Ovary (tissue), 9 donors: ENCODE results near the gene FITM1. TPM values are rescaled to one million over a fixed set of nuclear protein-coding genes. Genes with fewer than 3 reads are reported as not detected.
A peak's percentile ranks its signal among the peaks of the same experiment; 100 is the strongest.

Source experiments
- DNase-seq, 5 donors: peaks; one replicate each; pipeline ENCODE4 v3.0.0-alpha.2; 2019 to 2020
- H3K27ac ChIP-seq, 2 donors: fragments of 200-600 bp; one replicate each; pipeline versions ENCODE4 v1.5.1 to v1.8.0; 2019 to 2022
- H3K27me3 ChIP-seq: fragments of 200-600 bp; one replicate; pipeline ENCODE4 v1.8.0; 2022
- H3K36me3 ChIP-seq: fragments of 200-600 bp; sonication (generic); one replicate; pipeline ENCODE4 v1.5.1; 2019
- H3K4me1 ChIP-seq: one replicate; pipeline ENCODE4 v1.8.1; 2013; ENCODE audit warnings: mild to moderate bottlenecking, moderate library complexity; ENCODE audit not compliant: insufficient read depth
- H3K4me3 ChIP-seq: fragments of 200-600 bp; sonication (generic); one replicate; pipeline ENCODE4 v1.5.1; 2017
- H3K9me3 ChIP-seq, 2 donors: fragments of 200-600 bp in 1 of 2; sonication (generic) in 1 of 2; one replicate each; pipeline versions ENCODE4 v1.5.1 to v1.8.1; 2013 to 2019; ENCODE audit warnings: mild to moderate bottlenecking in 1 of 2, moderate library complexity in 1 of 2
- EP300 ChIP-seq: sonication (generic); formaldehyde crosslinking; IDR thresholded peaks from one replicate; pipeline ENCODE4 v1.6.1; 2017; ENCODE audit warnings: antibody characterized with exemption
- POLR2A ChIP-seq: fragments of 450-650 bp; IDR thresholded peaks from one replicate; pipeline ENCODE4 v1.6.1; 2017; ENCODE audit warnings: antibody characterized with exemption, mild to moderate bottlenecking, moderate library complexity
- WGBS, 3 donors: extraction: QIAGEN DNeasy Blood & Tissue Kit in 1 of 3; methylation state at CpG; one replicate each; pipeline versions ENCODE4 v1.1.5 to v1.1.7; 2013 to 2017; 5-methylcytosine and 5-hydroxymethylcytosine counted together
- intact Hi-C, 4 donors: fragments of 100-400 bp; cut with DNase I; formaldehyde crosslinking; loops; one replicate each; pipeline versions ENCODE4 v1.11.0 to v1.15.1; 2022 to 2023
- polyA plus RNA-seq, 2 donors: library from polyadenylated mRNA; stranded (reverse); fragments of 200-250 nt in 1 of 2; fragments of 350-450 nt in 1 of 2; fragmentation: Illumina TruSeq in 1 of 2; extraction: RNeasy Lipid Tissue Mini Kit (QIAGEN cat#74804) in 1 of 2; gene quantifications; one replicate each; pipeline ENCODE4 v1.2.3, GENCODE V29; 2013 to 2014
- total RNA-seq, 7 donors: library from RNA; depleted of rRNA in 2 of 7; stranded (reverse); fragments of >200 nt in 2 of 7; fragmentation: NEBNext Ultra II Directional in 3 of 7; extraction: Animal tissue kit (Norgen Biotek cat#: 25700) in 3 of 7; gene quantifications; one replicate each; pipeline versions ENCODE4 v1.1.0 to v1.2.4, GENCODE V29; 2016 to 2023
- TF ChIP-seq, protein P1 (sequence below), 3 donors: fragments of 450-650 bp in 2 of 3; fragments of 200-600 bp in 1 of 3; IDR thresholded peaks; one replicate each; pipeline versions ENCODE4 v1.5.1 to v1.8.0; 2016 to 2022; ENCODE audit warnings: antibody characterized with exemption in 3 of 3, mild to moderate bottlenecking in 1 of 3
- donor health status: DM: no; HTN: no; CAD: no; lungs with moderate emphysema.
- donor health status: DM: no; HTN: no; CAD: no.
- donor health status: Bipolar disorder and iron deficiency.
- donor health status: DM: yes; HTN: yes; CAD: no.
- donor health status: DM: no; HTN: no; CAD: no.
- donor health status: DM: yes; HTN: yes; CAD: no.

FITM1 gene
- total and polyA plus RNA-seq, 9 donors = 0.57 to 1.2 (median 0.78) TPM; not detected in 3

GRCh38 chr14:24132061-24132685 is 1.7 kb downstream of the FITM1 start:
- intact Hi-C loops = no loop called here
- 70 to 75% (median 72%) methylated on average over 22 to 24 of the region's 24 CpGs for WGBS, 3 donors
- H3K4me1 ChIP-seq = peaks cover 7% of the 10 kb centered on the region
- H3K4me3 ChIP-seq = no peak overlapping the region
- no peaks in the 10 kb centered on the region for H3K27me3 ChIP-seq
- H3K27ac ChIP-seq = no peak overlapping the region
- TF ChIP-seq POLR2A (no peak), EP300 (no peak)
- TF ChIP-seq, protein P1, sequence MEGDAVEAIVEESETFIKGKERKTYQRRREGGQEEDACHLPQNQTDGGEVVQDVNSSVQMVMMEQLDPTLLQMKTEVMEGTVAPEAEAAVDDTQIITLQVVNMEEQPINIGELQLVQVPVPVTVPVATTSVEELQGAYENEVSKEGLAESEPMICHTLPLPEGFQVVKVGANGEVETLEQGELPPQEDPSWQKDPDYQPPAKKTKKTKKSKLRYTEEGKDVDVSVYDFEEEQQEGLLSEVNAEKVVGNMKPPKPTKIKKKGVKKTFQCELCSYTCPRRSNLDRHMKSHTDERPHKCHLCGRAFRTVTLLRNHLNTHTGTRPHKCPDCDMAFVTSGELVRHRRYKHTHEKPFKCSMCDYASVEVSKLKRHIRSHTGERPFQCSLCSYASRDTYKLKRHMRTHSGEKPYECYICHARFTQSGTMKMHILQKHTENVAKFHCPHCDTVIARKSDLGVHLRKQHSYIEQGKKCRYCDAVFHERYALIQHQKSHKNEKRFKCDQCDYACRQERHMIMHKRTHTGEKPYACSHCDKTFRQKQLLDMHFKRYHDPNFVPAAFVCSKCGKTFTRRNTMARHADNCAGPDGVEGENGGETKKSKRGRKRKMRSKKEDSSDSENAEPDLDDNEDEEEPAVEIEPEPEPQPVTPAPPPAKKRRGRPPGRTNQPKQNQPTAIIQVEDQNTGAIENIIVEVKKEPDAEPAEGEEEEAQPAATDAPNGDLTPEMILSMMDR (IDR thresholded peaks at IDR 0.05) = no peak
- H3K9me3 ChIP-seq = no peaks in the 10 kb centered on the region
- DNase-seq = peak in 1 of 5 donors; percentile 39
- H3K36me3 ChIP-seq = no peaks in the 10 kb centered on the region

GRCh38 chr14:24132976-24133375 is 2.5 kb downstream of the FITM1 start:
- Histone ChIP-seq H3K27me3 (no peaks in the 10 kb centered on the region), H3K27ac (no peak overlapping the region), H3K9me3 (no peaks in the 10 kb centered on the region), H3K4me1 (peaks cover 7% of the 10 kb centered on the region), H3K4me3 (no peak overlapping the region), H3K36me3 (no peaks in the 10 kb centered on the region)
- intact Hi-C loops = no loop called here
- DNase-seq = no peak
- WGBS, 3 donors = 91 to 98% (median 94%) methylated on average over 2 of the region's 2 CpGs
- no peak for TF ChIP-seq POLR2A
- TF ChIP-seq, protein P1 (IDR thresholded peaks at IDR 0.05) = no peak
- no peak for TF ChIP-seq EP300

GRCh38 chr14:24133735-24134134 is 3.3 kb downstream of the FITM1 start:
- Histone ChIP-seq H3K27ac (no peak overlapping the region), H3K4me3 (no peak overlapping the region), H3K9me3 (no peaks in the 10 kb centered on the region), H3K36me3 (no peaks in the 10 kb centered on the region), H3K27me3 (no peaks in the 10 kb centered on the region), H3K4me1 (peaks cover 7% of the 10 kb centered on the region)
- TF ChIP-seq, protein P1 (IDR thresholded peaks at IDR 0.05) = no peak
- no peak for TF ChIP-seq POLR2A
- no peak for TF ChIP-seq EP300
- WGBS, 3 donors = 90 to 94% (median 93%) methylated on average over 1 of the region's 1 CpG
- intact Hi-C loops = no loop called here
- DNase-seq = no peak

- DNase-seq = no peak
- Histone ChIP-seq H3K4me1 (peaks cover 11% of the 10 kb centered on the region), H3K27me3 (no peaks in the 10 kb centered on the region), H3K27ac (peak overlapping the region in 1 of 2 donors; percentile 43), H3K4me3 (peak overlapping the region; percentile 83), H3K9me3 (no peaks in the 10 kb centered on the region), H3K36me3 (no peaks in the 10 kb centered on the region)
- TF ChIP-seq EP300 (no peak), POLR2A (no peak)
- TF ChIP-seq, protein P1 (IDR thresholded peaks at IDR 0.05) = no peak
- WGBS, 3 donors = 2 to 4% (median 2%) methylated on average over 9 of the region's 9 CpGs
- intact Hi-C loops = no loop called here
These were observed 5.0 kb downstream of the FITM1 start for GRCh38 chr14:24135584-24135833.
